ENCODE results near the gene PLAGL1.

DNA sequence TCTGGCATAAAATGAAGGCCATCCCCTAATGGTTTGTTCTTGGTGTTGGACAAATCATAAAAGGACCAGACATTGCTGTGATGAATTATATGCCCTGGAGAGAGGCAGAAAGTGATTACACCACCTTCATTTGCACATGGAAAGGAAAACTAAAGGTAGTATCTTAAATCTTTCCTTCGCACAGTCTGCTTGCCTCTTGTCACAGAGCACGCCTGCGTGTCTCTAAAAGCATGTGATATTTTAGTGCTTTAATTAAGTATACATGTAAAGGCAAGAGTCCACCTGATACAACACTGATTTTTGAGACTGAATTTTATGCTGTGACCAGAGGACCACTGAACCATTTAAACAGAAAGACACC lies 28.8 kb upstream of the PLAGL1 start:
- TF ChIP-seq SRSF9 (IDR thresholded peaks at IDR 0.05; ENCODE audit: borderline replicate concordance, insufficient read depth, low read depth, low read length, poor library complexity, severe bottlenecking) (no peak), ZNF501 (CRISPR knock-in tag; IDR thresholded peaks at IDR 0.05) (no peak), CEBPZ (IDR thresholded peaks at IDR 0.05; ENCODE audit: low read length) (no peak), CEBPB (IDR thresholded peaks at IDR 0.05; ENCODE audit: borderline replicate concordance, low read depth, low read length) (no peak), REPIN1 (CRISPR knock-in tag; IDR thresholded peaks at IDR 0.05; ENCODE audit: borderline replicate concordance, low read depth) (no peak), CREM (IDR thresholded peaks at IDR 0.05) (no peak), CREM (CRISPR knock-in tag; IDR thresholded peaks at IDR 0.05) (no peak)
- TF ChIP-seq, protein P1, sequence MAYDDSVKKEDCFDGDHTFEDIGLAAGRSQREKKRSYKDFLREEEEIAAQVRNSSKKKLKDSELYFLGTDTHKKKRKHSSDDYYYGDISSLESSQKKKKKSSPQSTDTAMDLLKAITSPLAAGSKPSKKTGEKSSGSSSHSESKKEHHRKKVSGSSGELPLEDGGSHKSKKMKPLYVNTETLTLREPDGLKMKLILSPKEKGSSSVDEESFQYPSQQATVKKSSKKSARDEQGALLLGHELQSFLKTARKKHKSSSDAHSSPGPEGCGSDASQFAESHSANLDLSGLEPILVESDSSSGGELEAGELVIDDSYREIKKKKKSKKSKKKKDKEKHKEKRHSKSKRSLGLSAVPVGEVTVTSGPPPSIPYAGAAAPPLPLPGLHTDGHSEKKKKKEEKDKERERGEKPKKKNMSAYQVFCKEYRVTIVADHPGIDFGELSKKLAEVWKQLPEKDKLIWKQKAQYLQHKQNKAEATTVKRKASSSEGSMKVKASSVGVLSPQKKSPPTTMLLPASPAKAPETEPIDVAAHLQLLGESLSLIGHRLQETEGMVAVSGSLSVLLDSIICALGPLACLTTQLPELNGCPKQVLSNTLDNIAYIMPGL (CRISPR knock-in tag; IDR thresholded peaks at IDR 0.05; ENCODE audit: borderline replicate concordance in 1 of 2, low read depth in 1 of 2): no peak
- TF ChIP-seq, protein P2, sequence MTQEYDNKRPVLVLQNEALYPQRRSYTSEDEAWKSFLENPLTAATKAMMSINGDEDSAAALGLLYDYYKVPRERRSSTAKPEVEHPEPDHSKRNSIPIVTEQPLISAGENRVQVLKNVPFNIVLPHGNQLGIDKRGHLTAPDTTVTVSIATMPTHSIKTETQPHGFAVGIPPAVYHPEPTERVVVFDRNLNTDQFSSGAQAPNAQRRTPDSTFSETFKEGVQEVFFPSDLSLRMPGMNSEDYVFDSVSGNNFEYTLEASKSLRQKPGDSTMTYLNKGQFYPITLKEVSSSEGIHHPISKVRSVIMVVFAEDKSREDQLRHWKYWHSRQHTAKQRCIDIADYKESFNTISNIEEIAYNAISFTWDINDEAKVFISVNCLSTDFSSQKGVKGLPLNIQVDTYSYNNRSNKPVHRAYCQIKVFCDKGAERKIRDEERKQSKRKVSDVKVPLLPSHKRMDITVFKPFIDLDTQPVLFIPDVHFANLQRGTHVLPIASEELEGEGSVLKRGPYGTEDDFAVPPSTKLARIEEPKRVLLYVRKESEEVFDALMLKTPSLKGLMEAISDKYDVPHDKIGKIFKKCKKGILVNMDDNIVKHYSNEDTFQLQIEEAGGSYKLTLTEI (CRISPR knock-in tag; conservative IDR thresholded peaks at IDR 0.05): no peak
